Suprapubic skin (tissue), 4 donors: Measurements from ENCODE around the gene NR3C2.

Source experiments
- EP300 ChIP-seq: sonication (generic); formaldehyde crosslinking; IDR thresholded peaks from one replicate; pipeline ENCODE4 v1.6.1; 2017; ENCODE audit warnings: antibody characterized with exemption
- POLR2A ChIP-seq, 2 donors: fragments of 450-650 bp; IDR thresholded peaks; one replicate each; pipeline ENCODE4 v1.6.1; 2017; ENCODE audit warnings: antibody characterized with exemption in 2 of 2, mild to moderate bottlenecking in 2 of 2, moderate library complexity in 2 of 2
- POLR2AphosphoS5 ChIP-seq, 3 donors: sonication (generic); formaldehyde crosslinking; IDR thresholded peaks; one replicate each; pipeline ENCODE4 v1.6.1; 2017; ENCODE audit warnings: antibody characterized with exemption in 3 of 3
- TF ChIP-seq, protein P1 (sequence below), 2 donors: fragments of 200-600 bp in 1 of 2; fragments of 450-650 bp in 1 of 2; sonication (generic) in 1 of 2; IDR thresholded peaks; one replicate each; pipeline ENCODE4 v1.5.1; 2016 to 2019; ENCODE audit warnings: antibody characterized with exemption in 2 of 2, mild to moderate bottlenecking in 1 of 2, moderate library complexity in 1 of 2

GRCh38 chr4:148243837-148244236 is 198.4 kb downstream of the NR3C2 start:
- TF ChIP-seq, protein P1, sequence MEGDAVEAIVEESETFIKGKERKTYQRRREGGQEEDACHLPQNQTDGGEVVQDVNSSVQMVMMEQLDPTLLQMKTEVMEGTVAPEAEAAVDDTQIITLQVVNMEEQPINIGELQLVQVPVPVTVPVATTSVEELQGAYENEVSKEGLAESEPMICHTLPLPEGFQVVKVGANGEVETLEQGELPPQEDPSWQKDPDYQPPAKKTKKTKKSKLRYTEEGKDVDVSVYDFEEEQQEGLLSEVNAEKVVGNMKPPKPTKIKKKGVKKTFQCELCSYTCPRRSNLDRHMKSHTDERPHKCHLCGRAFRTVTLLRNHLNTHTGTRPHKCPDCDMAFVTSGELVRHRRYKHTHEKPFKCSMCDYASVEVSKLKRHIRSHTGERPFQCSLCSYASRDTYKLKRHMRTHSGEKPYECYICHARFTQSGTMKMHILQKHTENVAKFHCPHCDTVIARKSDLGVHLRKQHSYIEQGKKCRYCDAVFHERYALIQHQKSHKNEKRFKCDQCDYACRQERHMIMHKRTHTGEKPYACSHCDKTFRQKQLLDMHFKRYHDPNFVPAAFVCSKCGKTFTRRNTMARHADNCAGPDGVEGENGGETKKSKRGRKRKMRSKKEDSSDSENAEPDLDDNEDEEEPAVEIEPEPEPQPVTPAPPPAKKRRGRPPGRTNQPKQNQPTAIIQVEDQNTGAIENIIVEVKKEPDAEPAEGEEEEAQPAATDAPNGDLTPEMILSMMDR (IDR thresholded peaks at IDR 0.05) = no peak
- TF ChIP-seq POLR2AphosphoS5 (IDR thresholded peaks at IDR 0.05) = no peak
- no peak for TF ChIP-seq POLR2A (IDR thresholded peaks at IDR 0.05)
- TF ChIP-seq EP300 = no peak
